WTC11 (cell line): ENCODE data around the gene UBE4A.

Experiments
- AFF4 ChIP-seq: sonication (generic); formaldehyde crosslinking; IDR thresholded peaks from 2 replicates; pipeline ENCODE4 v1.8.1; 2023; ENCODE audit warnings: mild to moderate bottlenecking, missing genetic modification reagents, borderline replicate concordance
- CTCF ChIP-seq: fragments of 200-600 bp; IDR thresholded peaks from 2 replicates; pipeline ENCODE4 v1.8.0; 2022; ENCODE audit warnings: antibody characterized with exemption
- USF1 ChIP-seq: sonication (generic); formaldehyde crosslinking; IDR thresholded peaks from 2 replicates; pipeline ENCODE4 v1.8.0; 2022; ENCODE audit warnings: mild to moderate bottlenecking, missing genetic modification reagents
- ZBTB21 ChIP-seq: sonication (generic); formaldehyde crosslinking; IDR thresholded peaks from 2 replicates; pipeline ENCODE4 v1.8.1; 2023; ENCODE audit warnings: mild to moderate bottlenecking, missing genetic modification reagents, borderline replicate concordance
- ZNF219 ChIP-seq: sonication (generic); formaldehyde crosslinking; IDR thresholded peaks from 2 replicates; pipeline ENCODE4 v1.8.0; 2023; ENCODE audit warnings: missing genetic modification reagents, mild to moderate bottlenecking, borderline replicate concordance

- TF ChIP-seq AFF4 (no peak), CTCF (no peak), ZNF219 (no peak), ZBTB21 (CRISPR knock-in tag) (no peak), USF1 (no peak)
These were observed 49.1 kb upstream of the UBE4A start for GRCh38 chr11:118310271-118310670.
